ENCODE results near the gene LYRM2.

LYRM2 gene

DNA sequence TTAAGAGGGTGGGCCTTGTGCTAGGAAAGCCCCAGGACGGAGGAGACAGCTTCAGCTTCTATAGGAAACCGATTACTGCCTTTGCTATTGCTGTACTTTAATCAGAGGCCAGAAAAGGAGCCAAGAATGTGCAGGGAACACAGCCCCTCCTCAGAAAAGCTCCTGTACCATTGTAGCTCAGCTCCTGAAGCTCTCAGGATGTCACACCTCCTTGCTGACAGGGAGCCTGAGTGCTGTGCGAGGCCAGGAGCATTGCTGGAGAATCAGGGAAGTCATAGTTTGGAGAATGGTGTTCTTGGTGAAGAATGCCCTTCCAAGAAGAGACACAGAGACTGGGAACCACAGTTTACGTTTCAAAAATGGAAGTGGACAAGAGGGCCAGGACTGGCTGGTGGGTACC, 46.8 kb downstream of the LYRM2 start:
- TF ChIP-seq ZFX (IDR thresholded peaks at IDR 0.05; ENCODE audit: borderline replicate concordance) (no peak), CTCF (IDR thresholded peaks at IDR 0.05) (no peak)
- no peak overlapping the region for H3K27ac ChIP-seq

DNA sequence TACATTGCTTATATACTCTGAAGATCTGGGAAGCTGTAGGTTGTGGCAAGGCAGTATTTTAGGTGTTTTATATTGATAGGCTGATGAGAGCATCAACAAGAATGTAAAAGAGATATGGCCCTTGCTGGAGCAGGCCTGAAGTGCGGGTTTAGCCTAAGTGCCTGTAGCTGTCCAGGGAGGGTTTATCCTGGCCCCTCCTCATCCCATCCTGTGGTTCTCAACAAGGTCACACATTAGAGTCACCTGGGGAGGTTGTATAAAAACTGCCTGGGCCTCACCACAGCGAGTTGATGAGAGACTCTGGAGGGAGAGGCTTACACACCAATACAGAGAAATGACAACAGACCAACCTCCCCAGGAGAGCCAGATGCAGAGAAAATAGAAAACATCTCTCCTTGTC, 48.4 kb downstream of the LYRM2 start:
- no peak for TF ChIP-seq ZFX (IDR thresholded peaks at IDR 0.05; ENCODE audit: borderline replicate concordance)
- no peak for TF ChIP-seq CTCF (IDR thresholded peaks at IDR 0.05)
- no peak overlapping the region for H3K27ac ChIP-seq

DNA sequence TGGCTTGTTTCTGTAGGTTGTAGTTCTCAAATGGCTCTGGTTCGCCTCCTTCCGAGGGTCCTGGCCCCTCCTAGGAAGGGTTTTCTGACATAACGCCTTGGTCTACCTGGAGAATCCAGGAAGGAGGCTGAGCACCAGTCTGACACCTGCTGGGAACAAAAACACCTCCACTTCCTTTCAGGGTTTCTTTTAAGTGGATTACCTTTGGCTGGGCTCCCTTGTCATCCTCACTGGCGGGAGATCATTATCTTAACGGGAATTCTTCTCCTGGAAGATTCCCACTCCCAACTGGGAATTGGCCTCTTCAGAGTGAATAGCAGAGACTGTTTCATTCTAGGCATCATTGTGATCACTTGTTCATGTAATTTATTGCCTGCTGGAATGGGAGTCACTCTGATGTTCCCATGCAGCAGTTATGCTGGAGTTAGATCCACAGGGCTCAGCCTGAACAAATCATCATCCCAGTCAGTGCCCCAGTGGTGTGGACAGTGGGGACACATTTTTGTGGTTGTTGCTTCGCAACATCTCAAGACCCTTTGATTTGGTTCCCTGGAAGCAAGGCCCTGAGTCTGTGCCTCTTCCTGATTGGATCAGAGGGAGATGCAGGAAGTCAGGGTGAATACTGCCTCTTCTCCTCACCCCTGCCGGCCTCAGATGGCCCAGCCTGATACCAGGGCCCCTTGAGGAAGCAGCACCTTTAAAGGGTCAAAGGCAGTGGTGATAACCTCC, 49.1 kb downstream of the LYRM2 start:
- H3K27ac ChIP-seq, result no peak overlapping the region
- TF ChIP-seq CTCF (IDR thresholded peaks at IDR 0.05) (no peak), ZFX (IDR thresholded peaks at IDR 0.05; ENCODE audit: borderline replicate concordance) (no peak)

DNA sequence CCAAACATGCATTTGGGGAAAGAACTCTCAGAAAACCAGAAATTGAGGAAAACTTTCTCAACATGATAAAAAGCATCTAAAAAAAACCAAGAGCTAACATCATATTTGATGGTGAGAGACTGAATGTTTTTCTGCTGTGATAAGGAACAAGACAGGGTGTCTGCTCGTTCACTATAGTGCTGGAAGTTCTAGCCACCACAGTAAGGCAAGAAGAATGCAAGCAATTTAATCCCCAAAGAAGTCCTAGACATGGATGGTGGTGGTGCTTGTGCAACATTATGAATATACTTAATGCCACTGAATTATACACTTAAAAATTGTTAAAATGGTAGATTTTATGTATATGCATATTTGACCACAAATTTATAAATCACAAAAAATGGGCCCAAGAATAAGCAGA, 53.4 kb downstream of the LYRM2 start:
- H3K27ac ChIP-seq, result no peak overlapping the region
- no peak for TF ChIP-seq CTCF (IDR thresholded peaks at IDR 0.05)
- no peak for TF ChIP-seq ZFX (IDR thresholded peaks at IDR 0.05; ENCODE audit: borderline replicate concordance)

DNA sequence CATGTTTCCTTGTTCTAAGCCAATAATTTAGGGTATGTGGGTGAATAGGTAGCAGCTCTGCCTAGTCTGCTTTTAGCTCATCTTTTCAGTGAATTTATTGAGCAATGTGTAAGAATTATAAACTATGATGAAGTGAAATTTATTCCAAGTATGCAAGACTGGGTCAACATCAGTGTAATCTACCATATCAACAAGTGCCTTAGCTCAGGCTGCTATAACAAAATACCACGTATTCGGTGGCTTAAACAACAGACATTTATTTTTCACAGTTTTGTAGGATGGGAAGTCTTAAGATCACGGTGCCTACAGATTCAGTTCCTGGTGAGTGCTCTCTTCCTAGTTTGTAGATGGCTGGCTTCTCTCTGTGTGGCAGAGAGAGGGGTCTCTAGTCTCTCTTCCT, 54.0 kb downstream of the LYRM2 start:
- TF ChIP-seq ZFX (IDR thresholded peaks at IDR 0.05; ENCODE audit: borderline replicate concordance) (no peak), CTCF (IDR thresholded peaks at IDR 0.05) (no peak)
- H3K27ac ChIP-seq, result no peak overlapping the region

- no peak; the same call in 1 of the 2 replicates for TF ChIP-seq CTCF (IDR thresholded peaks at IDR 0.05)
- no peak for TF ChIP-seq ZFX (IDR thresholded peaks at IDR 0.05; ENCODE audit: borderline replicate concordance)
- H3K27ac ChIP-seq, result no peak overlapping the region
Observed at GRCh38 chr6:89583559-89583958, 55.0 kb downstream of the LYRM2 start.

- no peak overlapping the region for H3K27ac ChIP-seq
- TF ChIP-seq CTCF (IDR thresholded peaks at IDR 0.05) (no peak), ZFX (IDR thresholded peaks at IDR 0.05; ENCODE audit: borderline replicate concordance) (no peak)
Observed at GRCh38 chr6:89582669-89583325, 55.8 kb downstream of the LYRM2 start.

Measured in 22Rv1 (cell line).